ENCODE results near the gene ZBTB38.

ZBTB38 gene

DNA sequence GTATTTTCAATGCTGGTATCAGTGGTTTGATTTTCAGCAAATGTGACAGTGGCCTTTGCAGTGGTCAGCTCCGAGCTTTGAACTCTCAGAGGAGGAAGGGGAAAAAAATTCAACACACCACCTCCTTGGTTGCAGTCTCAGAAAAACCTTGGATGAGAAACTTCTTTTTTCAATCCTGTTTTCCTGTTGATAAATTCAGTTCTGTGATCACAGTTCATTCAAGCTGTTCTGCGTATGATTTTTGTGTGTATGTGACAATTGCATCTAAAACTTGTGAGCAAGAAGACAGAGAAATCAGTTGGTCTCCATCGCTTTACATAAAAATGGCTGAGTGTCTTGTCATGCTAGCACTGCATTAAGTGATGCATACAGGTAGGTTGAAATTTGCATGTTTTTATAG lies 19.2 kb downstream of the ZBTB38 start:
- DNase-seq = peak; percentile 24 to 55

DNA sequence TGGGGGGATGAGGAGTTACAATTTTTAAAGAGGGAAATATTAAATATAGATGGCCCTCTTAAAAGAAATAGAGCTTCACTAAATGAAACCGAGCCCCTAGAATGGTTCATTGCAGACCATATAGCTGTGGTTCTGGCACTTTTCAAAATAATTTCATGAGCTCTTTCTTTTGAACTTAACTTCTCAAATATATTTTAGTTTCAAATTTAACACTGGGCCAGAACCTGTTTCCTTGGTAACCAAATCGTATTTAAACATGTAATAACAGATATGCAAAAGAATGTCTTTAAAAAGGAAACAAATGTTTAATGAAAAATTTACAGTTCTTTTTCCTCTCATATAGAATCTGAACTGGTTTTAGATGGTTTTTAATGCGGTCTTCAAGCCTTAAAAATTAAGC lies 20.1 kb downstream of the ZBTB38 start:
- peak in 1 of 2 experiments; percentile 34 for DNase-seq

DNA sequence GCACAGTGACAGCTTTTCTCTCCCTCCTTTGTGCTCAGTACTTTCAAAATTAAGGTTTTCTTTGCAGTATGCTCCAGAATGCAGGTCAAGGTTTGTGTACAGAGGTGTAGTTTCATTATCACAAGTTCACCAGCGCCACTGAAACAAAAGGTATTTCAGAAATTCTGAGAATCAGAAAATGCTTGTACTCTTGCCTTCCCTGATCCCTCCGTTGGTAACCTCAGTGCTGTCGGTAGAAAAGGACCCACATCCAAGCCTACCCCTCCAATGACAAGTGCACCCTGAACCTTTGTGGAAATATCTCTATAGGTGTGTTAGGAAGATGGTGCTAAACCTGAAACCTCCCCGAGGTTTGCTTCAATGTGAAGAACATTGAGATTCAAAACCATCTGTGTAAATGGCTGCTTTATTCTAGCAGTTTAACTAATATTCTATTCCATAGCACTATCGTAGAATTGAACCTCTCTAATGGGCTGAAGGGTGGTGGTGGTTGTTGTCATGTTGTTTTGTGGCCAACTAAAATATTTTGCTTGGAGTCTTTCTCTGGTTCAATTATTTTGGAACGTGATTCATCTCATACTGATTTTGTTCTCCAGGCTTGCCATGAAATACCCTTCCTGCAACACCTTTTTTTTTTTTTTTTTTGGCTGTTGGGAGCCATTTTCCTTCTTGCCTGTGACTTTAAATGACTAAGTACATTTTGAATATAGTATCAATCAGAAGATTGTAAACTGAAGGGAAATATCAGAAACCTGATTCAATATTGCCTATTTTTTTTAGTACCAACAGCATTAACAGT lies 20.7 kb downstream of the ZBTB38 start:
- peak; percentile 53 to 67 for DNase-seq

DNA sequence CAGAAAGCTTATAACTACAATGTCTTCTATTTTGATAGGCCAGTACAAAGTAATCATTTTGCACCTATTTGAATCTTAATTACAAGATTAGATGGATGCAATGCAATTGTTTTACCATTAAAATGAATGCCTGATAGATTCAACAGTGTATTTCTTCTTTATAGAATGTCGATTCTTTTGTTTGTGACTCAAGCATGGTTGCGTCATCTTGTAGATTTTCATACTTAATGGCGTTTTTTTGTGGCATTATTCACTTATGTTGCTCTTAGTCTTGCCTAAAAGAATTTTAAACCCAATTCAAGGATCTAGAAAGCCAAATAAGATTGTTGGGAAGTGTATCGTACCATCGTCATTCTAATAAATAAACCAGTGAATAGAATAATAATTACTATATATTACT lies 21.4 kb downstream of the ZBTB38 start:
- peak; percentile 40 to 64 for DNase-seq

DNA sequence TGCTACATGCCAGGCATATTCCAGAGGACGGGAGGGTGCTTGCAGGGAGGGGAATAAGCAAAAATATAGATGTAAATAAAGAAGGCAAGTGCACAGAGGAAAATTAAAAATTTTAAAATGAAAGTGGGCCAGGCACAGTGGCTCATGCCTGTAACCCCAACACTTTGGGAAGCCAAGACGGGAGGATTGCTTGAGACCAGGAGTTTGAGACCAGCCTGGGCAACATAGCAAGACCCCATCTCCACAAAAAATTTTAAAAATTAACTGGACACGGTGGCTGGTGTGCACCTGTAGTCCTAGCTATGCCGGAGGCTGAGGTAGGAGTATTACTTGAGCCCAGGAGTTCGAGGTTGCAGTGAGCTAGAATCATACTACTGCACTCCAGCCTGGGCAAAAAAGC lies 22.4 kb downstream of the ZBTB38 start:
- no peak for DNase-seq

DNA sequence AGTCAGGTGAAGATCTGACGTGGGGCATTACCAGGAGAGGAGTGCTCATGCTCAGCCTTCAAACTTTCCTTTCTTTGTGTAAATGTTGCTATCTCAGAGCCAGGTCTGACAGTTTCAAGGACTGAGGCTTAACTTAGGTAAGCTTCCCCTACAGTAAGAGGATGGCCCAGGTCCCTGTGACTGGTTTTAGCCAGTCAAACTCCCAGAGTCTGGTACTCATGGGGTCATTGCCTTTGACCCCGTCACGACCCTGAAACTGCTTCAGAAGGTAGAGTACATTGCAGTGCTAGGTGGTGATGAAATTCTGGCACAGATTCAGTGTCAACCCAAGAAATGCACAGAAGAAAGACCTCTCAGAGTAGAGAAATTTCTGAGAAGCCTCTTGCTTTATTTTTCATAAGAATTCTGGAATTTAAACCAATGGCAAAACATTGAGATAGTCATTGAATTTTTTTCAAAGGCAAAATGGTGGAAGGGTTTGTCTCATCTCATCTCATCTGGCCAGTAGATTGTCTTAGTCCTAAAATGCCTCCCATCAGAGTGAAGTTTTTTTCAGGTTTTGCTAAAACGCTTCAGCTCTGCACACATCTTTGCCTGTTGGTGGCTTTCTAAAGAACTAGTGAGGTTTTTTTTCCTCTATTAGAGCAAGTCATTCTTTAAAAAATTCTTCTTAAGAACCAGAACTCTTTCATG lies 23.1 kb downstream of the ZBTB38 start:
- DNase-seq = no peak

DNA sequence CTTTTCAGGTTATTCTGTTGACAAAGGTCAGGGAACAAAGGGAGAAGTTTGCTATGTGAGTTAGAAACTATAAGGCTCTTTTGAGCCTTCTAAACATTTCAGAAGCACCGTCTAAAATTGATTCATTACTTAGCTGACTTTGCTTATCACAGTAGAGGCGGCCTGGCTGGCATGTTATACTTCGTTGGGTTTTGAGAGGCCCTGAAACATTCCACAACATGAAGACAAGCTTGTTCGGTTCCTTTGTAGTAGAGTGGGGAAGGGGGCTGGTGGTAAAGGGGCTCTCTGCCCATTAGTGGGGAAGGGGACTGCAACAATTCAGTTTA lies 23.6 kb downstream of the ZBTB38 start:
- no peak for DNase-seq

DNA sequence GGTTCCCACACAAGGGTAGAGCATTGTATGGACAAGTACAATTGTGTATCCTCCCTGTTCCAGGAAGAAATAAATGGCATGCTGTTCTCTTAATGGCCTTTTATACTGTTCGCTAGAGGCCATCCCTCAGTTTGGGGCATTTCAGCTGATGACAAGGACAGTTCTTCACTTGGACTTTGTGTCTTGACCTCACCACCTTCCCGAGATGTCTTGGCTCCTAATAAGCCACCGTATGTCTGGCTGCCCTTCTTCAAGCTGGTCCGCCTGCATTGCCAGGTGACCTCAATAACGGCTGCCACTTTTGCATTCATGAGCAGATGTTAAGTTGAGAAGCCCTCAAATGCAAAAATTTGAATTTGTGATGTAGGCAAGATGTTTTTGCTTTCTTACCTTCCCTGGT lies 24.1 kb downstream of the ZBTB38 start:
- no peak for DNase-seq

DNA sequence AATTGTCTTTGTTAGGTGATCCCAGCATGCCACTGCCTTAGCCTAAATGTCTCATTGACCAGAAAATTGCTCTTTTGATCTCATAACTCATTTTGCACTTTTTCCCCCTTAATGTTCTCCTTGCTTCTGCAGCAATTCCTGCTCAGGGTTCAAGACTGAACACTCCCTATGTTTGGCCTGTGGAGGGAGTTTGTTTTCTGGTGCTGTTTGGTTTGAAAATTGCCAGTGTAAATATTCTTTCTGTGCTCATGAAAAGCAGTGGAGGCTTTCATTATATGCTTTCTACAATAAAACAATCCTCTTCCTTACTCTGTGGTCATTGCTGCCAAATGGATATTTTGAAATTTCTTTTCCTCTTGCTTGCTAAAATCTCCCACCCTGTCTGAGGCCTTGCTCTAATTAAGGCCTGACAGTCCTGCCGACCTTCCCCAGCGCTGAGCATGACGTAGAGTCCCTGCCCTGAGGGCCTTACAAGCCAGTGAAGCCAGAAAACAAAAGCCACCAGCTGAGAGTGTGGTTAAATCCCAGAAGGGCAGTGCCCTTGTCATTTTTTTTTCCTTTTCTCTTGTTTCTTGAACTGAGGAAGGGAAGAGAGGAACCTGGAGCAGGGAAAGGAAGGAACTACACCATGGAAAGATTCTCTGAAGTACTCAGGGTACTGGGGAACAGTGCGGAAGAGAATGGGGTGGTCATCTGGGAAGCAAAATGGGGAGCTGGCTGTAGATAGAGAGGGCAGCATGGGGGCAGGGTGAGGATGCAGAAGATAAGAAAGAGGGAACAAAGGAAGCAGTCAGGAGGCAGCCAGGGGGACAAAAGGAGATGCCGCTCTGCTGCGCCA lies 24.8 kb downstream of the ZBTB38 start:
- peak; percentile 85 to 91 for DNase-seq

DNA sequence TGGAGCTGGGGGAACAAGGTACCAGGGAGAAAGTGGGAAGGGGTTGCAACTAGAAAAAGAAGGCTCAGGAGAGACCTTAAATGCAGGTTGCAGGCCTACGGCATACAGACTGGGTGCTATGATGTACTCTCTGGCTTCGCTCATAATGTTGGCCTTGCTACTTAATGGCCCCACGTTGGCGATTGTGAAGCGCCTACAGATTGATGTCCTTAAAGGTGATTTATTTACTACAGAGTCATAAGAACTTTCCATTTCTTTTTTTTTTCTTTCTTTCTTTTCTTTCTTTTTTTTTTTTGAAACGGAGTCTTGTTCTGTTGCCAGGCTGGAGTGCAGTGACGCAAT lies 25.4 kb downstream of the ZBTB38 start:
- peak in 1 of 2 experiments; percentile 25 for DNase-seq

DNA sequence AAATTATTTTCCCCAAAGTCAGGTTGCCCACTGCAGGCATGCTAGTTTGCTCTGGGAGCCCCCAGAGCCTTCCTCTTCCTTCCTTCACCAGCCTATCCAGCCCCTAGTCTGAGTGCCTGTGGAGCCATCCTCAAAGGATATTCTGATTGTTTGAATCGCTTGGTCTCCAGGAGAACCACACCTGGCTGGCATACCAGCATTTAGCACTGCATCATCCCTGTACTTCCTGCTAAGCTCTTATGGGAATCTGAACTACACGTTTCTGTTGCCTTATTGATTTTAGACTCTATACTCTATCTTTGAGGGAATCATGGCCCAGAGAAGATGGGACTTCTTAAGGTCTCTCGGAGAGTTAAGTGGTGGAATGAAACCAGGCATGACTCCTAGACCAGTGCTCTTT lies 26.3 kb downstream of the ZBTB38 start:
- no peak for DNase-seq

DNA sequence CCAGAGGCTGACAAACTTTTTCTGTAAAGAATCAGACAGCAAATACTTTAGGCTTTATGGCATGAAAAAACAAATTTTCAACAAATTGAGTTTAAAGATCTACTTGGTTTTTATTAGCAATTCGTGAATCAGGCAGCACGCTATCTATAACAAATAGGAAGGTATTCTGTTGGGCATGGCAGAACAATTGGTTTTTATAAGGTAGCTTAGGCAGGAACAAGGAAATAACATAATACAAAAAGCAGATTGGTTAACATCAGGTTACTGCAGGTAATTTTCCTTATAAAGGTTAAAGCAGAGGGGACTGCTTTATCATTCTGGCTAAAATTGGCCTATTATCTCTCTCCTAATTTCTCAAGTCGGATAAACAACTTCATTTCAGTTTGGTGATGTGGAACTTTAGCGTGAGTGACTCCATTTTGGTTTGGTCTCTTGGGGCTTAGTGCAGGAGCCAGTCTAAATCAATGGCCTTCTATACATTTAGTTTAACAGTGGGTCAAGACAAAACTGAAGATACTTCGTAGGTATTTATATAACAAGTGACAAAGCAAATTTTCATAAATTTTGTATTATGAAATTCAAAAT lies 26.8 kb downstream of the ZBTB38 start:
- DNase-seq = no peak

DNA sequence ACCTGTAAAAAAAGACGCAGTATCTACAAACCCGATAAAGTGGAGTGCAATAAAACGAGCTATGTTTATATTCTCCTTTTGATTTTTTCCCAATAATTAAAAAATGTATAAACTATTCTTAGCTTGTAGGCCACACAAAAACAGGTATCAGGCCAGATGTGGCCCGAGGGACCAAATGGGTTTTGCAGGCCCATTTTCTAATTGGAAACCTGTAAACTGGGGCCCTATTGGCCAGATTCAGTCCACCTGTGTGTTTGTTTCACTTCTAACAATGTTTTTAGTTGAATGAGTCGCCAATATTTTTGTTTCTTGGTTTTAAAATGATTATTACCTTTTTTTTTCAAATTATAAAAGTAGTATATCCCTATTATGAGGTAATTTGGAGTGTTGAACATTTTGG lies 29.7 kb downstream of the ZBTB38 start:
- DNase-seq = no peak

DNA sequence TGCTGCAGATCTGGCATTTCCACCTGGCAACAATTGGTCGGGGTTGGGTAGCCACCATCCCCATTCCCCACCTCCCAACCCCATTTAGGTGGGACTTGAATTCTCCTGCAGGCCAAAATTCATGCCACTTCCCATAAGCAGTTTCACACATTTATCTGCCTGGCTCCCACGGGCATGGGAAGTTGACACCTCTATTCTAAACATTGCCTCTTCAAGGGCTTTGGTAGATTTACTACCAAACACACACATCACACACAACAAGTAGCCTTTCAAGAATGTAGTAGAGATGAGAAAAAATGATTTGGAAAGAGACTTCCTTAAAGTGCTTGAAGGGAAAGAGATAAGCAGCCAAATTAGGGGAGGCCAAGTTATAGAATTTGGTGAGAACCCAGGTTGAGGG lies 30.9 kb downstream of the ZBTB38 start:
- DNase-seq = no peak

DNA sequence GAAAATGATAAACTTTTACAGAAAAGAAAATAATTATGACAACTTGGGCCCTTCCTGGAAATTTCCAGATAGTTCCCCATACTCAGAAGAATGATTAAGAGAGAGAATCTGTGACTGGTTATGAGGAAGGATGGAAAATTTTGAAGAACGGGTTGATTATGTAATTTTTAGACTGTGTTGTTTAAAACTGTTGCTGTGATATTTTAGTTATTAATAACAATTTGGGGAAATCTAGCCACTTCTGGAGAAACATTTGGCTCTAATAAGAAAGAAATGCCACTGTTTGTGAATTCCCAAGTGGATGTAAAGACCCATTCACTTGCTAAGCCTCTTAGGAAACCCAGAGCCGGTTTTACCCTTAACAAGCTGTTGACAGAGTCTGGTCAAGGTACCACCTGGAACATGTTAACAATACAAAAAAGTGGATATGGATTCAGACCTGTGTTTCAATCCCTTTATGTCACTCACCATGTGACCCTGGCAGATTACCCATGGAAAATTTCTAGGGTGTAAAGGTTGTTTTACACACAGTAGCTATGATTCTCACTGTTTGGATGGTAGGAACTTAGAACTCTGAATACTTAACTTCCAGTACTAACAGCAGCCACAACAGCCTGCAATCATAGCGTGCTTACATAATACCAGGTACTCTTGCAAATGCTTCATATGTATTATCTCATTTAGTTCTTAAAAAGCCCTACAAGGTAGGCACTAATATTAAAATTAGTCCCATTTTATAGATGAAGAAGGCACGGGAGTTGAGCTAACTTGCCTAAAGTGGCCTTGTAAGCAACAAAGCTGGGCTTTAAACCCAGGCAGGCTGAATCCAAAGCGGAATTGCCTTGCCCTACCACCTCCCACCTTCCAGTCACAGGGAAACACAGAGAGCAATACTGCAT lies 32.0 kb downstream of the ZBTB38 start:
- no peak for DNase-seq

DNA sequence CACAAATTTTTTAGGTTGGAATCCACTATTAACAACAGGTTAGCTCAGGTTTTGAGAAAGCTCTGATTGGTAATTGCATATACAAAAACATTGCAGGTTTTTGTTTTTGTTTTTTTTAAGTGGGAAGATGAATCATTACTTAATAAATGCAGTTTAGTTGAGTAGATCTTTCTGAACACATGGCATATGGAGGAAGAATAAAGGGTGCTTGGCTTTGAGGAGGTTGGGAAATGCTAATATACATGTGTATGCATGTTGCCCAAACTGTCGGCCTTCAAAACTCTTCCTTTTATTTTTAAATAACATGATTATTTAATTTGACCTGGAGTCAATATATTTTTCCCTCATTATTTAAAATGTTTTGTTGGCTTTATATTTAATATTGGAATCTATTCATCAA lies 32.8 kb downstream of the ZBTB38 start:
- no peak for DNase-seq

DNA sequence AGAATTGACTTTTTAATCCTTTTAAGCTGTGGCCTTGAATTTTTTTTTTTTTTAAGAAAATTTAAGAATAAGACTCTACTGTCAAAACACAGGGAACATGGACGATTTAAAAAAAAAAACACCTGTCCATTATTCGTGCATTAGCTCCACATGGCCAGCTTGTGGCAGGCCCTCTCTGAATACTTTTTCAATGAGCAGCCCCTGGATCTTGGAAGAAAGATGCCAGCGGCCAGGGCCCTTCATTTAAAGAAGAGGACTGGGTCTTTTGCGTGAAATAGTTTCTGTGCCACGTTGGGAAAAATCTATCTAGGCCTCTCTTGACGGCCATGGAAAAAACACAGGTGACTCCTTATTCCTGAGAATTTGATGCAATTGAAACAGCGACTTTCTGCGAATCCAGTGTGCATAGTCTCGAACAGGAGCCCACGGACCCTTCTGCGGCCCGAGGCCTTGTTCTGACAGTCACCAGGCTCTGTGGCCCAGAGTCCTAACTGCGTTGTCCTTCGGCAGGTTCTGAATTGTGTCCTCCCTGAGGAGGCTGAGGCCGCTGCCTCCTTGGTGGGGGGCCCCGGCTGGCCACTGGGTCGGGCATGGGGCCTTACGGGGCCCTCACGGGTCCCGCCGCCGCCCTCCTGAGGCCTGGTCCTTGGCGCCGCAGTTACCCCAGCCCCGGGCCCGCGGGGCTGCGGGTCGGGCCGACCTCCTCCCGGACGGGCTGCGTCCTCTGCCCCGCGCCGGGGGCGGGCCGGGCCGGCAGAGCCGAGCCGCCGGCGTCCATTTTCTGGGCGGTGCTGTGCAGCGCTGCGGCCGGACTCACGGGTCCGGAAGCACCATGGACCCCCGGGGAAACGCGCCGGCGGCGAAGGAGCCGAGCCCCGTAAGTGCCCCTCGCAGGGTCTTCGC lies 33.5 kb downstream of the ZBTB38 start:
- DNase-seq = peak; percentile 60 to 71

DNA sequence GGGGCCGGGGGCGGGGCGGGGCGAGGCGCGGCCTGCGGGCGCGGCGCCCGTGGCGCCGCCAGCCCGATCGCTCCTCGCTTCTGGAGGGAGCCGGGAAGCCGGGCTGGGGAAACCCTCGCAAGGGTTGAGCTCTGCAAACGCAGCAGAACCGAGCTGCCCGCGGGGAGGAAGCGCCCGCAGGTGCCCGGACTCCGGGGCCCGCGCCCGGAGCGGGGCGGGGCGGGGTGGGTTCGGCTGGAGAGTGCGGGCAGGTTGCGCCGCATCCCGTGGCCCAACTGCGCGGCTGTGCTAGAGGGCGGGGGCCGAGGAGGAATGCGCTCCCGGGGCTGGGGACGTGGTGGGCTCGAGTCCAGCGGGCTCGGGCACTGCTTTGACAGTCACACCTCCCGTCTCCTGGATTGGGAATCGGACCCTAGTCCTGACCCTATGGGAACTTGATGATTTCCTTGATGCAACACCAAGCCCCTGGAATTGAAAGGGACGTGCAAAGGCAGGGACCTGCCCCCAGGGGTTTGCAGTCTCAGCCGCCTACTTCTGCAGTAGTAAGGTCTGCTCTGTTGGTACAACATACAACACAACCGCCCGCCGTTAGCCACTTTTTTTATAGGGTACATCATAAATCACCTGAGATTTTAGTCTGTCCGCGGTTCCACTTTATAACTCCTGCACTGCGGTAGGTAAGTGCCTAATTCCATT lies 34.3 kb downstream of the ZBTB38 start:
- DNase-seq = peak; percentile 60 to 71

DNA sequence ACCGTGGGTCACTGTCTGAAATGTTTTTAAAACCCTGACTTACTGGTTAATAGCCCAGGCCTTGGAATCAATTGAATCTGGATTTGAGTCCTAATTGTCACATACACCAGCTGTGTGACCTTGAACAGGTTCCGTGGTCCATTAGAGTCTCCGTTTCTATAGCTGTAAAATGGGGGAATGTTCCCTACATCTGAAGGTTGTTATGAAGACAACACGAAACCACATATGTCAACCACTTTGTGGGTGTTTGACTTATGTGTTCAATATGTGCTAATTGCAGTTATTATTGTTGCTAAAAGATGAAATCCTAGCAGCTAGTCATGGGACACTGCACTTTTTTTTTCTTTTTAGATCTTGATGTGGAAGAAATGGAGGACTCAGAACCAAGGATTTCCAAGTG lies 35.3 kb downstream of the ZBTB38 start:
- DNase-seq = no peak

DNA sequence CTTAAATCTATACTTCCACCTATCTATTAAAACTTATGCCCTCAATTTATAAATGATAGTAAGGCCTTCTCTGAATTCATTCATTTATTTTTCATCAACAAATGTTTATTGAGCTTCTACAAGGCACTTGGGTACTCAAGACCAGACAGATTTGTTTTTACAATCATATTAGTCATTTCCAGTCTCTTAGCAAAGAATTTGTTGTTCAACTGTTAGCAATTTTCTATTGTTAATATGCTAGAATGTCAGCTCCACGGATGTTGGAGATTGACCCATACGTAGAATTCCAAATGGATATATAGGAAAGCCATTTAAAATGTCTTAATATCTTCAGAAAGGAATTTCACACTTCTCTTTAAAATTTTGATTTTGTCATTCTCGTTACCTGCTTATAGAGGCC lies 36.7 kb downstream of the ZBTB38 start:
- no peak for DNase-seq

DNA sequence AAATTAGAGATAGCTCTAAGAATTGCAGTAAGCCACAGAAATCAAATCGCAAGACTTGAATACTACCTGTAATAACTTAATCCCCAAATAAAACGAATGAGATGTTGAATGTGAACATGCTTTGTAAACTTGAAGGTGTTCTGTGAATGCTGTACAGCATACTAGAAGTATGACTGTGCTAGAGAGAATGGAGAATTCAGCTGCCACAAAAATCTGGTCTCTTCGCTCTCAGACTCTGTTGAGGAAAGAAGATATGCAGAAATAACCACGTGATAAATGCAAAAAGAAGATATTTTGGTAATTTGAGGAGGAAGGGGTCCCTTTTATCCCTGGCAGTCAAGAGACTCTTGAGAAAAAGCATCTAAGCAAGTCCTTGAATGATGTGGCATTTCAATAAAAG lies 37.3 kb downstream of the ZBTB38 start:
- no peak for DNase-seq

Measured in NCI-H2081 (cell line).